Measurements from ENCODE around the gene CFAP97D1. TPM values are rescaled to one million over a fixed set of nuclear protein-coding genes. Genes with fewer than 3 reads are reported as not detected.
A peak's percentile ranks its signal among the peaks of the same experiment; 100 is the strongest.

Gene CFAP97D1
- total and polyA plus RNA-seq, 2 donors (not counting 1 experiment from before 2014, with no cell fraction given), result 0.01 TPM; not detected in 1

DNA sequence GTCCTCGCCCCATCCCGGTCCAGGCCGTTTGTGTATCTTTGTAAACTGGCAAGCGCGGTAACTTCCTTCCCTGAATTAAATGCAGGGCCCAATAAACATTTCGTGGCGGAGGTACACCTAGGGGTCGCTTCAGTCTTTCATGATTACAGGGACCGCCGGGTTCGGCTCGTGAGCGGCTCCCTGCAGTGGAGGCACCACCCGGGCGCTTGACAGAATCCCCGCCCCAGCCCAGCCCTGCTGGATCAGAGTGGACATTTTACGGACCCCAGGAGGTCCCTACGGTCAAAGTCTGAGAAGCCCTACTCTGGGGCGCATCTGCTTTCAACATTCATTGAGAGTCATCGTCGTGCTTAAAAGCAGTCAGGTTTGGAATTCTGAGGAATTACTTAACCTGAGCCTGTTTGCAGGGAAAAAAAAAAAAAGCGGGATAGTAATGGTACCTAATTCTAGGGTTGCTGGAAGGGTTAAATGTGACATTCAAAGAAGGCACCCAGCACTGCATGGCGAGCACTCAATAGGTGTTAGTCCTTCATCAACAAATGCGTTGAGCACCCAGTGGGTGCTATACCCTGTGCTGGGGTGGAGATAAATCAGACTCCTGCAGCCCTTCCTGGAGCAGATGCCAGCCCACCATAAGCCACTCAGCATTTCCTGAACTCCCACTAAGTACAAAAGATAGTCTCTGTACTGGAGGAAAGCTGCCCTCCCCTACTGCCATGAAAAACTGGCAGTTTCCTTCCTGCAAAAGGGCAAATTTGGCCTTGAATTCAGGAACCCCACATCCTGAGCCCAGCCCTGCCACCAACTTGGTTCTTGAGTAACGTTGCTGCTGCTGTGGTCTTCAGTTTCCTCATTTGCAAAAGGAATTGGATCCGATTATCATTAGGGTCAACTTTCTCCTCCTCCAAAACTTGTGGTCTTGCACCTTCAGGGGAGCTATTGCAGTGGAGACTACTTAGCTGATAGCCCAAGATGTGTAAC is 800 bp upstream of the CFAP97D1 start:
- WGBS (ENCODE audit: insufficient coverage), result 3% methylated on average over 25 of the region's 26 CpGs
- Mint-ChIP-seq H3K27me3 (peaks cover 36% of the 10 kb centered on the region), H3K4me1 (peaks cover 11% of the 10 kb centered on the region), H3K4me3 (peak overlapping the region; percentile 81), H3K27ac (peak overlapping the region; percentile 72), H3K9me3 (ENCODE audit: insufficient read depth) (no peaks in the 10 kb centered on the region)
- peak overlapping the region in 1 of 2 donors; percentile 46 for H3K27ac ChIP-seq (ENCODE audit: low read length in 2 of 2)
- H3K4me3 ChIP-seq (ENCODE audit: control extremely low read depth in 1 of 5, extremely low read depth in 1 of 5, insufficient read depth in 1 of 5, low read depth in 2 of 5, low read length in 4 of 5), result peak overlapping the region; percentile 26 to 83 (median 80)
- peak overlapping the region; percentile 91 for H3K4me2 ChIP-seq (replicated peaks; ENCODE audit: low read depth, low read length, poor library complexity, severe bottlenecking)
- POLR2A ChIA-PET, result no interaction called here
- H3K9ac ChIP-seq (ENCODE audit: low read length), result peak overlapping the region; percentile 94
- no peaks in the 10 kb centered on the region for H4K20me1 ChIP-seq (ENCODE audit: control insufficient read depth, insufficient read depth, low read length, poor library complexity, severe bottlenecking)
- DNase-seq (no peak), ATAC-seq (ENCODE audit: low read depth) (peak; percentile 26)
- CTCF ChIA-PET, result interaction anchor here (1.0 to 1.3 kb wide), 3 partner anchors 12 to 86 kb away, joined by 4 to 5 read pairs (median 5); no protein-coding TSS in a partner anchor
- peaks cover 7 to 19% of the 10 kb centered on the region in 2 donors for H3K4me1 ChIP-seq (ENCODE audit: control insufficient read depth in 2 of 2, insufficient read depth in 2 of 2, low read length in 2 of 2)
- no peaks in the 10 kb centered on the region for H3K9me3 ChIP-seq (ENCODE audit: control extremely low read depth in 1 of 3, control insufficient read depth in 2 of 3, insufficient read depth in 1 of 3, low read length in 2 of 3)
- H3K79me2 ChIP-seq (ENCODE audit: control insufficient read depth, insufficient read depth, low read length), result peaks cover 3% of the 10 kb centered on the region
- TF ChIP-seq, protein P1, sequence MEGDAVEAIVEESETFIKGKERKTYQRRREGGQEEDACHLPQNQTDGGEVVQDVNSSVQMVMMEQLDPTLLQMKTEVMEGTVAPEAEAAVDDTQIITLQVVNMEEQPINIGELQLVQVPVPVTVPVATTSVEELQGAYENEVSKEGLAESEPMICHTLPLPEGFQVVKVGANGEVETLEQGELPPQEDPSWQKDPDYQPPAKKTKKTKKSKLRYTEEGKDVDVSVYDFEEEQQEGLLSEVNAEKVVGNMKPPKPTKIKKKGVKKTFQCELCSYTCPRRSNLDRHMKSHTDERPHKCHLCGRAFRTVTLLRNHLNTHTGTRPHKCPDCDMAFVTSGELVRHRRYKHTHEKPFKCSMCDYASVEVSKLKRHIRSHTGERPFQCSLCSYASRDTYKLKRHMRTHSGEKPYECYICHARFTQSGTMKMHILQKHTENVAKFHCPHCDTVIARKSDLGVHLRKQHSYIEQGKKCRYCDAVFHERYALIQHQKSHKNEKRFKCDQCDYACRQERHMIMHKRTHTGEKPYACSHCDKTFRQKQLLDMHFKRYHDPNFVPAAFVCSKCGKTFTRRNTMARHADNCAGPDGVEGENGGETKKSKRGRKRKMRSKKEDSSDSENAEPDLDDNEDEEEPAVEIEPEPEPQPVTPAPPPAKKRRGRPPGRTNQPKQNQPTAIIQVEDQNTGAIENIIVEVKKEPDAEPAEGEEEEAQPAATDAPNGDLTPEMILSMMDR (IDR thresholded peaks at IDR 0.05), result no peak
- no peak for TF ChIP-seq EZH2 (IDR thresholded peaks at IDR 0.05; ENCODE audit: borderline replicate concordance, insufficient read depth, low read depth, low read length, poor library complexity, severe bottlenecking)
- peaks cover 0 to 2% of the 10 kb centered on the region in 2 experiments for H3K36me3 ChIP-seq (replicated peaks in 1 of 2; ENCODE audit: control extremely low read depth in 1 of 2, control insufficient read depth in 1 of 2, extremely low read depth in 1 of 2, insufficient read depth in 2 of 2, low read length in 1 of 2)
- peak overlapping the region; percentile 87 for H2AFZ ChIP-seq (ENCODE audit: insufficient read depth, low read depth, low read length, poor library complexity, severe bottlenecking)
- H3K27me3 ChIP-seq (replicated peaks in 1 of 4; ENCODE audit: control extremely low read depth in 1 of 4, control insufficient read depth in 3 of 4, insufficient read depth in 4 of 4, low read length in 3 of 4), result peaks cover 0 to 30% (median 12%) of the 10 kb centered on the region in 4 experiments
- intact Hi-C loops (cut with micrococcal nuclease), result no loop called here

Measured in B cell (primary cell).